ENCODE data around the gene BANP. TPM values are rescaled to one million over a fixed set of nuclear protein-coding genes. Genes with fewer than 3 reads are reported as not detected.
"Not testable (repeated sequence)": the region's sequence is repeated elsewhere in the genome, so short reads cannot be mapped to it uniquely, and the experiment has no call there.

BANP gene
- total RNA-seq, 3 donors from 2014 or later (not counting 1 experiment from before 2014, with no cell fraction given) = 88.8 to 117 (median 117) TPM

- Mint-ChIP-seq H3K36me3 (no peaks in the 10 kb centered on the region), H3K27ac (no peak overlapping the region), H3K27me3 (ENCODE audit: low read depth in 2 of 2) (no peaks in the 10 kb centered on the region), H3K4me3 (no peak overlapping the region), H3K4me1 (peaks cover 0 to 2% of the 10 kb centered on the region in 2 donors), H3K9me3 (no peaks in the 10 kb centered on the region)
- Histone ChIP-seq H3K27me3 (ENCODE audit: control insufficient read depth, insufficient read depth, low read length) (no peaks in the 10 kb centered on the region), H3K36me3 (ENCODE audit: control insufficient read depth, insufficient read depth, low read length) (peaks cover 21% of the 10 kb centered on the region), H3K4me1 (ENCODE audit: control insufficient read depth, insufficient read depth, low read length) (no peaks in the 10 kb centered on the region), H3K9me3 (ENCODE audit: control insufficient read depth, insufficient read depth, low read length) (no peaks in the 10 kb centered on the region), H3K27ac (ENCODE audit: low read length) (no peak overlapping the region), H3K4me3 (ENCODE audit: low read length) (no peak overlapping the region)
- ATAC-seq = no peak
- WGBS (ENCODE audit: insufficient coverage) = 97% methylated on average over 7 of the region's 7 CpGs
- intact Hi-C loops (cut with micrococcal nuclease) = no loop called here
- TF ChIP-seq, protein P1, sequence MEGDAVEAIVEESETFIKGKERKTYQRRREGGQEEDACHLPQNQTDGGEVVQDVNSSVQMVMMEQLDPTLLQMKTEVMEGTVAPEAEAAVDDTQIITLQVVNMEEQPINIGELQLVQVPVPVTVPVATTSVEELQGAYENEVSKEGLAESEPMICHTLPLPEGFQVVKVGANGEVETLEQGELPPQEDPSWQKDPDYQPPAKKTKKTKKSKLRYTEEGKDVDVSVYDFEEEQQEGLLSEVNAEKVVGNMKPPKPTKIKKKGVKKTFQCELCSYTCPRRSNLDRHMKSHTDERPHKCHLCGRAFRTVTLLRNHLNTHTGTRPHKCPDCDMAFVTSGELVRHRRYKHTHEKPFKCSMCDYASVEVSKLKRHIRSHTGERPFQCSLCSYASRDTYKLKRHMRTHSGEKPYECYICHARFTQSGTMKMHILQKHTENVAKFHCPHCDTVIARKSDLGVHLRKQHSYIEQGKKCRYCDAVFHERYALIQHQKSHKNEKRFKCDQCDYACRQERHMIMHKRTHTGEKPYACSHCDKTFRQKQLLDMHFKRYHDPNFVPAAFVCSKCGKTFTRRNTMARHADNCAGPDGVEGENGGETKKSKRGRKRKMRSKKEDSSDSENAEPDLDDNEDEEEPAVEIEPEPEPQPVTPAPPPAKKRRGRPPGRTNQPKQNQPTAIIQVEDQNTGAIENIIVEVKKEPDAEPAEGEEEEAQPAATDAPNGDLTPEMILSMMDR (IDR thresholded peaks at IDR 0.05) = no peak
- DNase-seq = no peak
Measured at GRCh38 chr16:88034770-88035169, 83.5 kb downstream of the BANP start.

GRCh38 chr16:88035292-88035691, 84.1 kb downstream of the BANP start:
- H3K9me3 Mint-ChIP-seq = no peaks in the 10 kb centered on the region
- DNase-seq = no peak
- TF ChIP-seq, protein P1 (IDR thresholded peaks at IDR 0.05) = no peak
- H3K36me3 ChIP-seq (ENCODE audit: control insufficient read depth, insufficient read depth, low read length) = peaks cover 21% of the 10 kb centered on the region
- no peak overlapping the region for H3K27ac Mint-ChIP-seq
- H3K9me3 ChIP-seq (ENCODE audit: control insufficient read depth, insufficient read depth, low read length) = no peaks in the 10 kb centered on the region
- 98% methylated on average over 14 of the region's 14 CpGs for WGBS (ENCODE audit: insufficient coverage)
- H3K27ac ChIP-seq (ENCODE audit: low read length) = no peak overlapping the region
- H3K4me3 ChIP-seq (ENCODE audit: low read length) = no peak overlapping the region
- no peaks in the 10 kb centered on the region for H3K27me3 Mint-ChIP-seq (ENCODE audit: low read depth in 2 of 2)
- H3K4me1 ChIP-seq (ENCODE audit: control insufficient read depth, insufficient read depth, low read length) = no peaks in the 10 kb centered on the region
- no peaks in the 10 kb centered on the region for H3K36me3 Mint-ChIP-seq
- no peaks in the 10 kb centered on the region for H3K4me1 Mint-ChIP-seq
- H3K4me3 Mint-ChIP-seq = no peak overlapping the region
- intact Hi-C loops (cut with micrococcal nuclease) = no loop called here
- no peak for ATAC-seq
- H3K27me3 ChIP-seq (ENCODE audit: control insufficient read depth, insufficient read depth, low read length) = no peaks in the 10 kb centered on the region

- DNase-seq; H3K4me1 ChIP-seq (ENCODE audit: control insufficient read depth, insufficient read depth, low read length); H3K4me3 ChIP-seq (ENCODE audit: low read length); H3K27me3 Mint-ChIP-seq (ENCODE audit: low read depth in 2 of 2); H3K4me1 Mint-ChIP-seq; H3K9me3 ChIP-seq (ENCODE audit: control insufficient read depth, insufficient read depth, low read length); H3K4me3 Mint-ChIP-seq; ATAC-seq; H3K9me3 Mint-ChIP-seq; intact Hi-C loops (cut with micrococcal nuclease); H3K36me3 Mint-ChIP-seq; H3K27ac ChIP-seq (ENCODE audit: low read length); H3K27me3 ChIP-seq (ENCODE audit: control insufficient read depth, insufficient read depth, low read length): not testable (repeated sequence)
- WGBS (ENCODE audit: insufficient coverage) = 98% methylated on average over 28 of the region's 30 CpGs
- H3K36me3 ChIP-seq (ENCODE audit: control insufficient read depth, insufficient read depth, low read length) = peaks cover 21% of the 10 kb centered on the region
- H3K27ac Mint-ChIP-seq = peak overlapping the region in 1 of 2 donors; percentile 35
Measured at GRCh38 chr16:88035884-88036639, 84.8 kb downstream of the BANP start.

DNA sequence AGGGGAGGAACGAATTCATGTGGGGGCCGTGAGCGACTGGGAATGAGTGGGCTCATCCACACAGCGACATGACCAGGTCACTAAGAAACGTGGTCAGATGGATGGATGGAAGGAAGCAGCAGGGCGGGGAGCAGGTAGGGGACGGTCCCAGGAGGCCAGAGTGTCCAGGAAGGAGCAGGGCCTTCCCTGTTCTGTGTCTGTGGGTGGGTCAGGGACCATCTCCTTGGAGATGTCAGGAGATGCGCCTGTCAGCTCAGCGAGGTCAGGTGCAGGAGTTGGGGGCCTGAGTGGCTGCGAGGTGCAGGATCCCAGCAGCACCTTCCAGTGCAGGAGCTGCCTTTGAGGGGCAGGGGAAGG, 85.4 kb downstream of the BANP start:
- intact Hi-C loops (cut with micrococcal nuclease); H3K4me3 Mint-ChIP-seq; H3K27me3 ChIP-seq (ENCODE audit: control insufficient read depth, insufficient read depth, low read length); H3K36me3 Mint-ChIP-seq; H3K4me3 ChIP-seq (ENCODE audit: low read length); ATAC-seq; H3K4me1 ChIP-seq (ENCODE audit: control insufficient read depth, insufficient read depth, low read length); H3K27ac ChIP-seq (ENCODE audit: low read length); DNase-seq; H3K27me3 Mint-ChIP-seq (ENCODE audit: low read depth in 2 of 2); H3K9me3 ChIP-seq (ENCODE audit: control insufficient read depth, insufficient read depth, low read length); H3K4me1 Mint-ChIP-seq; H3K9me3 Mint-ChIP-seq: not testable (repeated sequence)
- 97% methylated on average over 10 of the region's 10 CpGs for WGBS (ENCODE audit: insufficient coverage)
- H3K27ac Mint-ChIP-seq = peak overlapping the region in 1 of 2 donors; percentile 35
- H3K36me3 ChIP-seq (ENCODE audit: control insufficient read depth, insufficient read depth, low read length) = peaks cover 21% of the 10 kb centered on the region

DNA sequence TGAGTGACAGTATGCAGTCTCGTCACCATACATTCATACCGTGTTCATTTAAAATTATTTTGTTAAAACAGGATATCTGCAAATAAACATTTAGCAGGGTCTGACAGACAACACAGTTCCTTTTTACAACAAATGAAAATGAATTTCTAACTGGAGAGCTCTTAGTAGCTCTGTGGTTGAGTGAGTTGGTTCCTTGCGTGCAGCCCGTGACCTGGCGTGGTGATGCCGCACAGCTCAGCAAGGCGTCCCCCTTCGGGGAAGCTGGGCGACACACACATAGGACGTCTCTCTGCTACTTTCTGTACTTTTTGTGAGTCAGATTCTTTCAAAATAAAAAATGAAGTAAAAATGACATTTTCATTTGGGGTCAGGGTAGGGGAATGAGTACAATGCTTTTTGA, 86.1 kb downstream of the BANP start:
- peaks cover 21% of the 10 kb centered on the region for H3K36me3 ChIP-seq (ENCODE audit: control insufficient read depth, insufficient read depth, low read length)

DNA sequence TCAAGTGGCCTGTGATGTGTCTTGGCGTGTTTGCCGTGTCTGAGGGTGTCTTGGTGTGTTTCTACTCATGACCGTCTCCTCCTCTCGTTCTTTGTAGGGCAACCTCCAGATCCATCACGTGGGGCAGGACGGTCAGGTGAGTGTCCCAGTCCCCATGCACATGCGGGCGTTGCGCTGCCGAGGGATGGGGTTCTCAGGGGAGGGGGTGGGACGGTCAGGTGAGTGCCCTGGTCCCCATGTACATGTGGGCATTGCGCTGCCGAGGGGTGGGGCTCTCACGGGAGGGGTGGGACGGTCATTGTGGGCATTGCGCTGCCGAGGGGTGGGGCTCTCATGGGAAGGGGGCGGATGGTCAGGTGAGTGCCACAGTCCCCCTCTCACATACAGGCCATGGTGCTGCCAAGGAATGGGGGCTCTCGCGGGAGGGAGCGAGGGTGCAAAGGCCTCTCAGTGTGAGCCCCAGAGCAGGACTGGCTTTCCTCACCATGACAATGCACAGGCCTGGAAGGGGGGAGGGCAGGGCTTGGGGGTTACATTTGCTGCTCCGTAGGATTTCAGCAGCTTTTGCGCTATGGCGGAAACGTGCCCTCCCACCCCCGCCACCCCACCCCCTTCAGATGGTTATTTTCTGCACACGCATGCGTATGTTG, 86.8 kb downstream of the BANP start:
- 97% methylated on average over 23 of the region's 28 CpGs for WGBS (ENCODE audit: insufficient coverage)
- H3K9me3 ChIP-seq (ENCODE audit: control insufficient read depth, insufficient read depth, low read length); DNase-seq; H3K4me3 Mint-ChIP-seq; H3K4me1 Mint-ChIP-seq; H3K9me3 Mint-ChIP-seq; H3K27me3 ChIP-seq (ENCODE audit: control insufficient read depth, insufficient read depth, low read length); H3K4me1 ChIP-seq (ENCODE audit: control insufficient read depth, insufficient read depth, low read length); H3K27ac ChIP-seq (ENCODE audit: low read length); intact Hi-C loops (cut with micrococcal nuclease); H3K27ac Mint-ChIP-seq; H3K27me3 Mint-ChIP-seq (ENCODE audit: low read depth in 2 of 2); H3K4me3 ChIP-seq (ENCODE audit: low read length); ATAC-seq; H3K36me3 Mint-ChIP-seq: not testable (repeated sequence)
- peaks cover 21% of the 10 kb centered on the region for H3K36me3 ChIP-seq (ENCODE audit: control insufficient read depth, insufficient read depth, low read length)

More for the DNA sequence above, 86.1 kb downstream of the BANP start:
- H3K4me3 ChIP-seq (ENCODE audit: low read length); H3K27me3 ChIP-seq (ENCODE audit: control insufficient read depth, insufficient read depth, low read length); intact Hi-C loops (cut with micrococcal nuclease); ATAC-seq; H3K9me3 ChIP-seq (ENCODE audit: control insufficient read depth, insufficient read depth, low read length); H3K27me3 Mint-ChIP-seq (ENCODE audit: low read depth in 2 of 2); DNase-seq; H3K36me3 Mint-ChIP-seq; H3K4me1 ChIP-seq (ENCODE audit: control insufficient read depth, insufficient read depth, low read length); H3K9me3 Mint-ChIP-seq; H3K27ac ChIP-seq (ENCODE audit: low read length); H3K4me3 Mint-ChIP-seq; H3K4me1 Mint-ChIP-seq; H3K27ac Mint-ChIP-seq: not testable (repeated sequence)
- no CpG with 5 or more reads among the region's 10 CpGs for WGBS (ENCODE audit: insufficient coverage)
